ENCODE data around the gene ISY1.

ISY1 gene

GRCh38 chr3:129085165-129085715, 75.6 kb downstream of the ISY1 start:
- DNase-seq = no peak

GRCh38 chr3:129084501-129084900, 76.4 kb downstream of the ISY1 start:
- no peak for DNase-seq

GRCh38 chr3:129082026-129082425, 78.8 kb downstream of the ISY1 start:
- no peak for DNase-seq

GRCh38 chr3:129081503-129081902, 79.4 kb downstream of the ISY1 start:
- no peak for DNase-seq

GRCh38 chr3:129078510-129078909, 82.4 kb downstream of the ISY1 start:
- DNase-seq = no peak

All from NCI-H446 (cell line).